ENCODE data around the gene IL15RA.

- TF ChIP-seq CTCF (IDR thresholded peaks at IDR 0.05; ENCODE audit: extremely low read depth in 1 of 2, insufficient read depth in 1 of 2, low read depth in 1 of 2, low read length in 2 of 2) (no peak), POLR2A (IDR thresholded peaks at IDR 0.05; ENCODE audit: low read depth, low read length) (no peak), EZH2 (IDR thresholded peaks at IDR 0.05; ENCODE audit: borderline replicate concordance, low read depth, low read length, severe bottlenecking) (no peak)
Observed at GRCh38 chr10:5965266-5965665, 12.1 kb downstream of the IL15RA start.

Data from endothelial cell of umbilical vein (primary cell).